Limb (tissue), 2 donors: ENCODE data around the gene COA8.

ENCODE experiments used
- DNase-seq, 2 donors: peaks; one replicate each; pipeline ENCODE4 v3.0.0-alpha.2; 2016; ENCODE audit errors: extremely low spot score in 2 of 2

Gene COA8

GRCh38 chr14:103621860-103622259 lies 59.1 kb downstream of the COA8 start:
- DNase-seq = no peak

DNA sequence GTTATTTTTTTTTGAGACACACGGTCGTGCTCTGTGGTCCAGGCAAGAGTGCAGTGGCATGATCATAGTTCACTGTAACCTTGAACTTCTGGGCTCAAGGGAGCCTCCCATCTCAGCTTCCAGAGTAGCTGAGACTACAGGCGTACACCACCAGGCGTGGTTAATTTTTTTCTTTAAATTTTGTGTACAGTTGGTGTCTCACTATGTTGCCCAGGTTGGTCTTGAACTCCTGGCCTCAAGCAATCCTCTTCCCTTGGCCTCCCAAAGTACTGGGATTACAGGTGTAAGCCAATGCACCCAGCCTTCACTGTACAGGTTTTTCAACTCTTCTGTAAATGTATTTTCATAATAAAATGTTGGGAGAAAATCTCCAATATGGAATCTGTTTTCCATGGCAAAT lies 60.5 kb downstream of the COA8 start:
- no peak for DNase-seq

GRCh38 chr14:103623883-103624482 lies 61.2 kb downstream of the COA8 start:
- DNase-seq = peak in 1 of 2 donors; percentile 44

DNA sequence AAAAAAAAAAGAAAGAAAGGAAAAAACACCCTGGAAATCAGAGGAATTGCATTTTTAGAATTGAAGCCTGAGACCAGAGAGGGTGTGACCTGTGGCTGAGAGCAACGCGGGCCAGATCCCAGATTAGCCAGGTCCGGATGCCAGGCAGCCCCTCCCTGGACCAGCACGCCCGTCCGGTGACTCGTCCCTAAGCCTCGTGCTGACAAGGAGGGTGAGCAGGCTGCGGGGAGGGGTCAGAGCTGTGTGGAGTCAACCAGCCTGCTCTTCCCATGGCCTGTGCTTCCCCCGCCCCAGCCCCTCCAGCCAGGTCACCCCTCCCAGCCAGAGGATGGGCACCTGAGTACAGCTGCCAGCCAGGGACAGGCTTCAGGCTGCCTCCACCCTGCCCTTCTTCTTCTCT lies 62.1 kb downstream of the COA8 start:
- no peak for DNase-seq

DNA sequence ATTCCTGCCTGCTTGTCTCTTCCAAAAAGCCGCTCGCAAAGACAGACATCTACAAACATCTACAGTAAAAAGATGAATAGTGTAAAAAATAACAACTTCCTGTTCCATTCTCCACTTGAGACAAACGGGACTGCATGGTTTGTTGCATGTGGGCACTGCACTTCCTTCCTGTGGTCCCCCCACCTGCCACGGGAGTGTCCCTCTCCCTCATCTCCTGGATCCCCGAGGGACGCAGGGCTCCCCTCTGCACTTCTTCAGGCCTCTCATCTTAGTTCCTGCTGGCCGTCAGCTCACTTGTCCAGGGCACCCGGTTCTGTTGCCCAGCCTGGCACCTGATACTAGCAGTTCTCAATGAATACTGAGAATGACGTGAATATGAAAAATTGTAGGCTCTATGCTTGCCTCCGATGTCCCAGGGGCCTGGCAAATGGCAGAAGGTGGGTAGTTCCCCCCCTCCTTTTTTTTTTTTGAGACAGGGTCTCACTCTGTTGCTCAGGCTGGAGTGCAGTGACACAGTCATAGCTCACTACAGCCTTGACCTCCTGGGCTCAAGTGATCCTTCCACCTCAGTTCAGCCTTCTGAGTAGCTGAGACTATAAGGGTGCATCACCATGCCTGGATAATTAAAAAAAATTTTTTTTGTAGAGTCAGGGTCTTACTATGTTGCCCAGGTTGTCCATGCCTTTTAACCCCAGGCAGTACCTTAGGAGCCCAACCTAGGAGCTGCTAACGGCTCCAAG lies 62.8 kb downstream of the COA8 start:
- DNase-seq = no peak

- DNase-seq = no peak
These were observed 63.5 kb downstream of the COA8 start for GRCh38 chr14:103626146-103626850.

DNA sequence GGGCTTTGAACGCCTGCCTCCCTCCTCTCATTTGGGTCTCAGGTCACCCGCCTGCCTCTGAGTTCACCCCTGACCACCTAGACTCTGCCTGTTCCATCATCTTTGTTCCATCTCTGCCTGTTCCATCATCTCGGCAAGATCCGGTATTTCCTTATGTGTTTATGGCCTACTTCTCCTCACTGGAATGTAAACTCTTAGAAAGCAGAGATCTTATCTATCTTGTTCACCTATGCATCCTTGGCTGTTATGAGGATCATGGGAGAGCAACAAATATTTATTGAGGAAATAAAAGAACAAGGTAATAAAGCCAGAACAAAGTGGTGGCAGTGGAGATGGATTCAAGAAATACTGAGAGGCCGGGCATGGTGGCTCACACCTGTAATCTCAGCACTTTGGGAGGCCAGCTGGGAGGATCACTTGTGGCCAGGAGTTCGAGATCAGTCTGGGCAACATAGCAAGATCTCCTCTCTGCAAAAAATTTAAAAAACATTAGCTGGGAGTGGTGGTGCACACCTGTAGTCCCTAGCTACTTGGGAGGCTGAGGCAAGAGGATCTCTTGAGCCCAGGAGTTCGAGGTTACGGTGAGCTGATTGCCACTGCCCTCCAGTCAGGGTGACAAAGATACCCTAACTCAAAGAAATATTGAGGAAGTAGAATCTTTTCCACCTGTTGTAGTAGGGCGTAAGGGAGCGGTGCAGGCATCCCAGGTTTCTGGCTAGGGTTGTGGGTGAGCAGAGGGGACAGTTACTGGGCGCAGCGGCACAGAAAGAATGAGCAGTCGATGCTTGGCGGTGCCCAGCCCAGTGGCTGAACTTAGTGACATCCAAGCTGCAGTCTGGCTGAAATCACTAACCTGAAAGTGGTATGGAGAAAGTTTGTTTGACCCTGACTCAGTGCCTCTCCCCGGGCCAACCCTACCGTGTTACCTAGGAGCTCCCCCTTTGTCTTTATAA lies 64.6 kb downstream of the COA8 start:
- DNase-seq = no peak

- peak in 1 of 2 donors; percentile 70 for DNase-seq
These were observed 65.5 kb downstream of the COA8 start for GRCh38 chr14:103628221-103628683.

GRCh38 chr14:103628684-103629502 lies 66.1 kb downstream of the COA8 start, which contains the start of gene KLC1:
Gene KLC1 (plus strand): TSS chr14:103629211. CDS start chr14:103654565, 25,354 bp downstream.
- DNase-seq = peak; percentile 73 to 95

DNA sequence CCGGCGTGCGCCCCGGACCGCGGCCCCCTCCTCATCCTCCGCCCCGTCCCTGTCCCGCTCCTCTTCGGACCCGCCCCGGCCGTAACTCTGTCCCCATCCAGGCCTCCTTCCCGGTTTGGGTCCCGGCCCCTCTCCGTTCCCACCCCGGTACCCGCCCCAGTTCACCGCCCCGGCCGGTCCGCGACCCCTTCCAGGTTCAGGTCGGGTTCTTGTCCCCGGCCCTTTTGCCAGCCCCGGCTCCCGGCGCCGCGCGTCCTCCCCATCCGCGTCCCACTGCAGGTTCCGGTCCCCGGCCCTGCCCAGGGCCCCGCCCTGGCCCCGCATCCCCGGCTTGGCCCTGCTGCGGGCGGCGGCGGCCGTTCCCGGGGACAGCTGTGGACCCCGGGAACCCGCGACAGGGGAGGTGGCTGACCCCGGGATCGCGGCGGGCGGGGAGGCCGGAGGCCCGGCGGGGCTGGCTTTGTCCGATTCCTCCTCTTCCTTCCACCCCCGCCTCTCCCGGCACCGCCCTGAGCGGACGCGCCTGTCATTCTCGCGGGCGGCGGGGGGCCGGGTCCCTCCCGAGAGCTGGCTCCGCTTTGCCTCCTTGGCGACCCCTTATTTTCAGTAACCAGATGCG lies 66.9 kb downstream of the COA8 start:
- DNase-seq = peak in 1 of 2 donors; percentile 74

DNA sequence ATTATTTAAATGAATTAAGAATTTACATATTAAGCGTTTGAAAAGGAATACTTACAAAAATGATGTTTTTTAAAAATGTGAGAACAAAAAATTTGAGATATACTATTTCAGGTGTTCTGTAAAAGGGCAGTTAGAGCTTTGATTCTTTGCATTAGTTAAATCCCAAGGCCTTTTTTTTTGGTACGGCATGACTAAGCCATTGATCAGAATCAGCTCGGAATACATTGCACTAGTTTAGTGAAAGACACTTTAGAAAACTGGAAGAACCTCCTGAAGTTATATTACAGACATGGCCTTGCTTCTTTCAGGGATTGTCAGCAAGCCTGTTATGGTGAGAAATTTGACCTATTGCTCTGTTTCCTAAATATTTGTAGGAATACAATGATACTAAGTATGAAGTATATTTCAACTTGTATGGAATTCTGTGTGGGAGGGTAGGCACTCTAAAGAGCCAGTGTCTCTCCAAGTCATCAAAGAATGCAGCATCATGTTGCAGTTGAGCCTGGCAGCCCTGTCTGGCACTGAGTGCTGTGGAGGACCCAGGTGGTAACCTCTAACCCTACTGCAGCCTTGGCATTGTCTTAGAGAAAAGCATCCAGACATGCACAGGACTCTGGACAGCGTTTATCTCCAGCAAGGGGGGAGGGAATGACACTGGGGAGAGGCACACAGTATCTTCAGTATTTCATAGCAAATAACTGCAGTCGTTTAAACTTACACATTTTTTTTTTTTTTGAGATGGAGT lies 67.8 kb downstream of the COA8 start:
- no peak for DNase-seq

GRCh38 chr14:103633391-103633790 lies 70.6 kb downstream of the COA8 start:
- no peak for DNase-seq

- DNase-seq = no peak
These were observed 71.4 kb downstream of the COA8 start for GRCh38 chr14:103634156-103634555.

DNA sequence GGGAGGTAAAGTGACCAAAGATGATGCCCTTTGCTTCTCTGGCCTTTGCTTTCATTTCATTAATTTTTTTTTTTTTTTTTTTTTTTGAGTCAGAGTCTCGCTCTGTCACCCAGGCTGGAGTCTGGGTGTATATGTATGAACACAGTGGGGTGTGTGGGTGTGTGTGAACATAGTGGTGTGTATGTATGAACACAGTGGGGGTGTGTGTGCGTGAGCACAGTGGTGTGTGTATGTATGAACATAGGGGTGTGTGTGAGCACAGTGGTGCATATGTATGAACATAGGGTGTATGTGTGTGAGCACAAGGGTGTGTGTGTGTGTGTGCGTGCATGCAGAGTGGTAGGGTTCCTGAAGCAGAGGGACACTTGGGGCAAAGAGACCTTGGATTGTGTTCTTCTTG lies 75.8 kb downstream of the COA8 start:
- no peak for DNase-seq
